CD4-positive, CD25-positive, alpha-beta regulatory T cell (primary cell): ENCODE measurements around the gene PTTG1IP2. TPM values are rescaled to one million over a fixed set of nuclear protein-coding genes. Genes with fewer than 3 reads are reported as not detected.

Source experiments
- ATAC-seq, 2 donors: fragments of 150-1000 bp; cut with Tn5 transposase; one replicate each; pipeline ENCODE4 v1.10.0; 2021; ENCODE audit warnings: low read depth in 2 of 2, moderate number of reproducible peaks in 2 of 2, moderate library complexity in 1 of 2
- DNase-seq, 3 donors: peaks; one replicate each; pipeline versions ENCODE4 v3.0.0 to v3.0.0-alpha.2; 2012 to 2022; ENCODE audit warnings: mixed read lengths in 1 of 3
- H3K27ac ChIP-seq: one replicate; pipeline ENCODE4 v1.7.0; 2013; ENCODE audit warnings: mild to moderate bottlenecking, low read length; ENCODE audit not compliant: insufficient read depth, poor library complexity, severe bottlenecking
- H3K27me3 ChIP-seq: one replicate; pipeline ENCODE4 v1.7.0; 2013; ENCODE audit warnings: low read length; ENCODE audit not compliant: control insufficient read depth, insufficient read depth
- H3K36me3 ChIP-seq: one replicate; pipeline ENCODE4 v1.7.0; 2013; ENCODE audit warnings: mild to moderate bottlenecking, low read length, moderate library complexity; ENCODE audit not compliant: control insufficient read depth, insufficient read depth
- H3K4me1 ChIP-seq: 2 replicates; pipeline ENCODE4 v1.7.0; 2013; ENCODE audit warnings: mild to moderate bottlenecking, low read length; ENCODE audit not compliant: insufficient read depth, control insufficient read depth, poor library complexity, severe bottlenecking
- H3K4me3 ChIP-seq: one replicate; pipeline ENCODE4 v1.7.0; 2013; ENCODE audit warnings: low read depth, mild to moderate bottlenecking, low read length, moderate library complexity
- H3K9me3 ChIP-seq, 2 experiments: 1 replicate in 1 of 2; 2 replicates in 1 of 2; pipeline ENCODE4 v1.7.0; 2013; ENCODE audit warnings: low read length in 2 of 2, mild to moderate bottlenecking in 1 of 2, moderate library complexity in 1 of 2; ENCODE audit not compliant: control insufficient read depth in 2 of 2
- H3K27ac Mint-ChIP-seq, 3 donors: one replicate each; pipeline ENCODE4 v1.8.0; 2020 to 2022; ENCODE audit warnings: mild to moderate bottlenecking in 3 of 3, mixed read lengths in 3 of 3, moderate library complexity in 2 of 3
- H3K27me3 Mint-ChIP-seq: one replicate; pipeline ENCODE4 v1.8.0; 2022; ENCODE audit warnings: mild to moderate bottlenecking, mixed read lengths
- H3K36me3 Mint-ChIP-seq: one replicate; pipeline ENCODE4 v1.8.0; 2020; ENCODE audit warnings: mixed read lengths
- H3K4me1 Mint-ChIP-seq, 4 donors: one replicate each; pipeline ENCODE4 v1.8.0; 2020 to 2022; ENCODE audit warnings: mixed read lengths in 4 of 4, mild to moderate bottlenecking in 1 of 4
- H3K4me3 Mint-ChIP-seq, 4 donors: one replicate each; pipeline ENCODE4 v1.8.0; 2020 to 2022; ENCODE audit warnings: mild to moderate bottlenecking in 4 of 4, mixed read lengths in 4 of 4, moderate library complexity in 3 of 4
- H3K9me3 Mint-ChIP-seq, 7 donors: one replicate each; pipeline ENCODE4 v1.8.0; 2020 to 2022; ENCODE audit warnings: mixed read lengths in 7 of 7, mild to moderate bottlenecking in 3 of 7, moderate library complexity in 2 of 7
- polyA plus RNA-seq, 4 donors: library from polyadenylated mRNA; unstranded; fragments of 300-500 nt; fragmentation: Illumina TruSeq; gene quantifications; one replicate each; pipeline ENCODE4 v1.2.3, GENCODE V29; 2021
- total RNA-seq: library from RNA; stranded (reverse); gene quantifications from one replicate; pipeline ENCODE4 v1.2.3, GENCODE V29; 2022

PTTG1IP2 gene
- total and polyA plus RNA-seq, 5 donors from 2014 or later = not detected

DNA sequence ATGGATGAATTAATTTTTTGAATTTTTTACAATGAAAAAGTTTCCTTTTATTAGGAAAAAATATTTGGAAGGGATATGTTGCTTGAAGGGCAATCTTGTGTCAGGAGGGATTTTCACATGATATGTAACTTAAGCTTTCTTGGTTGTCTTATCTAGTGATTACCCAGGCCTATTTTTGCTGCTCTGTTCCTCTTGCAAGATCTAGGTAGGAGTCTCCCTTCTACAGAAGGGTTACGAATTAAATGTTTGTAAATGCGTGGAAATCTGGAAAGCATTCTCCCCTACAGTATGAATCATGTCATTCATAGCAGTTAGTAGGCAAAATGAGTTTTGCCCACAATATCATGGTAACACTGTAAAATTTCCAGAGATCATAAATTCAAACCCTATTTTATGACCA is 69.0 kb downstream of the PTTG1IP2 start:
- no peak overlapping the region for H3K4me3 ChIP-seq
- H3K27ac Mint-ChIP-seq = no peak overlapping the region
- peaks cover 6% of the 10 kb centered on the region for H3K27me3 Mint-ChIP-seq
- ATAC-seq (no peak), DNase-seq (no peak)
- H3K27ac ChIP-seq = no peak overlapping the region
- no peaks in the 10 kb centered on the region for H3K36me3 ChIP-seq
- H3K4me1 Mint-ChIP-seq = peaks cover 0 to 2% (median 0%) of the 10 kb centered on the region in 4 donors
- no peaks in the 10 kb centered on the region for H3K27me3 ChIP-seq
- H3K36me3 Mint-ChIP-seq = no peaks in the 10 kb centered on the region
- H3K9me3 ChIP-seq = no peaks in the 10 kb centered on the region
- no peak overlapping the region for H3K4me3 Mint-ChIP-seq
- no peaks in the 10 kb centered on the region for H3K4me1 ChIP-seq
- peaks cover 0 to 2% (median 0%) of the 10 kb centered on the region in 7 donors for H3K9me3 Mint-ChIP-seq

DNA sequence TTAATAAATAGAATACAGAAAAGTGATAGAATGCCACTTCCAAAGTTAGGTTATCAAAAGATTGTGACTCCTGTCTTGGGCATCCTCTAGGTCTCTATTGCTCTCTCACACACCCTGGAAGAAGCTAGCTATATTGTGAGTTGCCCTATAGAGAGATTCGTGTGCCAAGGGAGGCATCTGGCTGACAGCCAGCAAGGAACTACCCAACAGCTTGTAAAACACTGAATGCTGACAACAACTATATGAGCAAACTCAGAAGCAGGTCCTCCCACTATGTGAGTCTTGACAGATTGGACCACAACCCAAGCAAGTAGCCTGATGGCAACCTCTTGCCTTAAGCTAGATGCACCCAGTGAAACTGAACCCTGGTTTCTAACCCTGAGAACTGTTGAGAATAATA is 71.0 kb downstream of the PTTG1IP2 start:
- no peaks in the 10 kb centered on the region for H3K36me3 Mint-ChIP-seq
- Histone ChIP-seq H3K36me3 (no peaks in the 10 kb centered on the region), H3K9me3 (no peaks in the 10 kb centered on the region), H3K27me3 (no peaks in the 10 kb centered on the region), H3K27ac (no peak overlapping the region), H3K4me1 (no peaks in the 10 kb centered on the region), H3K4me3 (no peak overlapping the region)
- DNase-seq (no peak), ATAC-seq (no peak)
- no peaks in the 10 kb centered on the region for H3K4me1 Mint-ChIP-seq
- H3K4me3 Mint-ChIP-seq = no peak overlapping the region
- peaks cover 0 to 2% (median 0%) of the 10 kb centered on the region in 7 donors for H3K9me3 Mint-ChIP-seq
- peaks cover 6% of the 10 kb centered on the region for H3K27me3 Mint-ChIP-seq
- no peak overlapping the region for H3K27ac Mint-ChIP-seq

DNA sequence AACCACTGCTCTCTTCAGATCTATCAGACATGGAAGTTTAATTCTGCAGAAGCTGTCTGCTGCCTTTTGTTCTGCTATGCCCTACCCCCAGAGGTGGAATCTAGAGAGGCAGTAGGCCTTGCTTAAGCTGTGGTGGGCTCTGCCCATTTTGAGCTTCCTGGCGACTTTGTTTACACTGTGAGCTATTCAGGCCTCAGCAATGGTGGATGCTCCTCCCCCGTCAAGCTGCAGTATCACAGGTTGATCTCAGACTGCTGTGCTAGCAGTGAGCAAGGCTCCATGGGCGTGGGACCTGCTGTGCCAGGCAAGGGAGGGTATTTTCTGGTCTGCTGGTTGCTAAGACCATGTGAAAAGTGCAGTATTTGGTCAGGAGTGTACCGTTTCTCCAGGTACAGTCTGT is 81.6 kb downstream of the PTTG1IP2 start:
- no peaks in the 10 kb centered on the region for H3K36me3 Mint-ChIP-seq
- H3K4me1 Mint-ChIP-seq = no peaks in the 10 kb centered on the region
- H3K36me3 ChIP-seq = no peaks in the 10 kb centered on the region
- DNase-seq (no peak), ATAC-seq (no peak)
- H3K9me3 ChIP-seq = no peaks in the 10 kb centered on the region
- no peaks in the 10 kb centered on the region for H3K27me3 ChIP-seq
- H3K4me1 ChIP-seq = no peaks in the 10 kb centered on the region
- no peaks in the 10 kb centered on the region for H3K27me3 Mint-ChIP-seq
- peaks cover 0 to 4% (median 0%) of the 10 kb centered on the region in 7 donors for H3K9me3 Mint-ChIP-seq
- H3K27ac Mint-ChIP-seq = no peak overlapping the region
- no peak overlapping the region for H3K4me3 ChIP-seq
- no peak overlapping the region for H3K4me3 Mint-ChIP-seq
- H3K27ac ChIP-seq = no peak overlapping the region

DNA sequence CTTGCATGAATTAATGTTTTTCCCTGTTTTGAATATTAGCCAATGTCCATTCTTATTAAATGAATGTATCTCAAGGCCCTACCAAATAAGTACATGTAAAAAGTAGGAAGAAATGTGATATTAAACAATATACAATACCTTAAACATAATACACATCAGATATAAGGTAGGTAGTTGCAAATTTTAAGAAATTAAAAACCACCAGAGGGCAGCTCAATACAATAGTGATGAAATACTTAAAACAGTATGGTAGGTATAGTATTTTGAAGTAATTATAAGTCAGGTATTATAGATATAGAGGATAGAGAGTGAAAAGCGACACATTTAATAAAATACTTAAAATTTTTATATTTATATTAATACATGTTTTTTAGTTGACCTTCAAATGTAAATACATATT is 83.1 kb downstream of the PTTG1IP2 start:
- Histone ChIP-seq H3K4me3 (no peak overlapping the region), H3K36me3 (no peaks in the 10 kb centered on the region), H3K4me1 (no peaks in the 10 kb centered on the region), H3K9me3 (no peaks in the 10 kb centered on the region), H3K27ac (no peak overlapping the region), H3K27me3 (no peaks in the 10 kb centered on the region)
- Mint-ChIP-seq H3K27me3 (peaks cover 4% of the 10 kb centered on the region), H3K9me3 (peaks cover 0 to 6% (median 0%) of the 10 kb centered on the region in 7 donors), H3K27ac (no peak overlapping the region), H3K4me1 (no peaks in the 10 kb centered on the region), H3K4me3 (no peak overlapping the region), H3K36me3 (no peaks in the 10 kb centered on the region)
- DNase-seq (no peak), ATAC-seq (no peak)

DNA sequence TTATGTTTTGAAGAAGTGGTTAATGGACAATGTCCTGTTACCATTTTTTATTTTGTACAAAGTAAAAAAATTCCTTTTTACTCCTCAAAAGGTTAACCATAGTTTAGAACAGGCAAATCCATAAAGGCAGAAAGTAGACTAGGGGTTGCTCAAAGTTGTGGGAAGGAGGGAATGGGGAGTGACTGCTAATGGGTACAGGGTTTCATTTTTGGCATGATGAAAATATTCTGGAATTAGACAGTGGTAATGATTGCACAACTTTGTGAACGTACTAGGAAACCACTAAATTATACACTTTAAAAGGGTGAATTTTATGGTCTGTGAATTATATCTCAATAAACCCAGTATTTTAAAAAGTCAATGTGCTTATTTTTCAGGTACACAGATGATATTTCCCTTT is 91.3 kb downstream of the PTTG1IP2 start:
- Histone ChIP-seq H3K36me3 (no peaks in the 10 kb centered on the region), H3K4me1 (no peaks in the 10 kb centered on the region), H3K4me3 (no peak overlapping the region), H3K27ac (no peak overlapping the region), H3K27me3 (no peaks in the 10 kb centered on the region), H3K9me3 (no peaks in the 10 kb centered on the region)
- Mint-ChIP-seq H3K4me1 (no peaks in the 10 kb centered on the region), H3K36me3 (no peaks in the 10 kb centered on the region), H3K27ac (no peak overlapping the region), H3K9me3 (peaks cover 0 to 3% (median 0%) of the 10 kb centered on the region in 7 donors), H3K4me3 (no peak overlapping the region), H3K27me3 (peaks cover 4% of the 10 kb centered on the region)
- DNase-seq (no peak), ATAC-seq (no peak)

Other genes starting within 250 kb of the PTTG1IP2 start
- gene CFAP69, start 224.5 kb upstream of the PTTG1IP2 start, total RNA-seq = not detected
- gene CFAP69, start 224.5 kb upstream of the PTTG1IP2 start, polyA plus RNA-seq = not detected
- not detected for gene FAM237B, start 148.3 kb upstream of the PTTG1IP2 start, total RNA-seq
- not detected for gene FAM237B, start 148.3 kb upstream of the PTTG1IP2 start, polyA plus RNA-seq
- 27.2 TPM for gene GTPBP10, start 122.9 kb upstream of the PTTG1IP2 start, total RNA-seq
- 10 to 100 TPM; 34.9 to 49.1 (median 41.5) TPM for gene GTPBP10, start 122.9 kb upstream of the PTTG1IP2 start, polyA plus RNA-seq
- gene CLDN12, start 66.2 kb upstream of the PTTG1IP2 start, total RNA-seq = 2.9 TPM
- gene CLDN12, start 66.2 kb upstream of the PTTG1IP2 start, polyA plus RNA-seq = under 1 TPM in 3 of 4 donors, not detected in 1; 0.44 to 0.75 (median 0.52) TPM
- 4.0 TPM for gene CDK14, start 126.7 kb downstream of the PTTG1IP2 start, total RNA-seq
- gene CDK14, start 126.7 kb downstream of the PTTG1IP2 start, polyA plus RNA-seq = 1 to 10 TPM in 3 of 4 donors, under 1 TPM in 1; 0.58 to 3.9 (median 1.9) TPM